HG03521 (cell line): ENCODE results near the gene ESYT1.

Source experiments
- ATAC-seq: cut with Tn5 transposase; IDR thresholded peaks from one replicate; pipeline ENCODE4 v1.9.1; 2021; ENCODE audit warnings: mild to moderate bottlenecking, moderate library complexity; ENCODE audit not compliant: unreplicated experiment

The ESYT1 gene

GRCh38 chr12:56186957-56187356, 58.9 kb downstream of the ESYT1 start:
- no peak for ATAC-seq

- no peak for ATAC-seq
These were observed 60.2 kb downstream of the ESYT1 start for GRCh38 chr12:56188131-56188777.

- peak; percentile 2 for ATAC-seq
These were observed 60.7 kb downstream of the ESYT1 start for GRCh38 chr12:56188778-56189098.

GRCh38 chr12:56189099-56189917, 61.2 kb downstream of the ESYT1 start, which contains the start of gene SMARCC2:
Gene SMARCC2, minus strand, starts transcription at chr12:56189483. Its CDS starts 22 bp downstream, at chr12:56189461.
- ATAC-seq, result peak; percentile 79

GRCh38 chr12:56189918-56190694, 62.0 kb downstream of the ESYT1 start:
- ATAC-seq, result peak; percentile 29

- no peak for ATAC-seq
These were observed 62.7 kb downstream of the ESYT1 start for GRCh38 chr12:56190695-56191155.

GRCh38 chr12:56192582-56192981, 64.5 kb downstream of the ESYT1 start:
- ATAC-seq, result no peak

GRCh38 chr12:56193025-56193578, 65.0 kb downstream of the ESYT1 start:
- ATAC-seq, result no peak
